HCT116 (cell line): Measurements from ENCODE around the gene C1QA.
"Not testable (repeated sequence)": the region's sequence is repeated elsewhere in the genome, so short reads cannot be mapped to it uniquely, and the experiment has no call there.

ENCODE experiments used
- CTCF ChIP-seq, 3 experiments: fragments of 200-600 bp in 1 of 3; sonication (generic) in 1 of 3; IDR thresholded peaks in 2 of 3; conservative IDR thresholded peaks in 1 of 3; 2 replicates each; pipeline ENCODE4 v1.5.1; 2012 to 2017; ENCODE audit warnings: low read depth in 2 of 3, low read length in 2 of 3, antibody characterized with exemption in 1 of 3, borderline replicate concordance in 1 of 3, control low read depth in 1 of 3, mild to moderate bottlenecking in 1 of 3, mixed read lengths in 1 of 3, mixed run types in 1 of 3, moderate library complexity in 1 of 3; ENCODE audit not compliant: insufficient read depth in 1 of 3
- EZH2 ChIP-seq: fragments of 200-600 bp; sonication (generic); IDR thresholded peaks from 2 replicates; pipeline ENCODE4 v1.6.1; 2017; ENCODE audit warnings: antibody characterized with exemption, mixed run types
- POLR2A ChIP-seq: IDR thresholded peaks from 2 replicates; pipeline ENCODE4 v1.7.0; 2011; ENCODE audit warnings: borderline replicate concordance; ENCODE audit not compliant: insufficient read depth, insufficient read length; ENCODE audit errors: extremely low read depth
- SP1 ChIP-seq: IDR thresholded peaks from 2 replicates; pipeline ENCODE4 v1.6.1; 2012; ENCODE audit warnings: low read depth
- ZNF274 ChIP-seq: fragments of 200-500 bp; sonication (Bioruptor generic); IDR thresholded peaks from 2 replicates; pipeline ENCODE4 v1.6.1; 2014; ENCODE audit warnings: mild to moderate bottlenecking, low read depth, low read length, inconsistent platforms
- TF ChIP-seq, protein P1 (sequence below): IDR thresholded peaks from 2 replicates; pipeline ENCODE4 v1.6.1; 2011; ENCODE audit warnings: mild to moderate bottlenecking, low read length, moderate library complexity; ENCODE audit not compliant: insufficient replicate concordance; ENCODE audit errors: extremely low read depth

GRCh38 chr1:22676151-22676550 is 39.7 kb downstream of the C1QA start:
- TF ChIP-seq, protein P1, sequence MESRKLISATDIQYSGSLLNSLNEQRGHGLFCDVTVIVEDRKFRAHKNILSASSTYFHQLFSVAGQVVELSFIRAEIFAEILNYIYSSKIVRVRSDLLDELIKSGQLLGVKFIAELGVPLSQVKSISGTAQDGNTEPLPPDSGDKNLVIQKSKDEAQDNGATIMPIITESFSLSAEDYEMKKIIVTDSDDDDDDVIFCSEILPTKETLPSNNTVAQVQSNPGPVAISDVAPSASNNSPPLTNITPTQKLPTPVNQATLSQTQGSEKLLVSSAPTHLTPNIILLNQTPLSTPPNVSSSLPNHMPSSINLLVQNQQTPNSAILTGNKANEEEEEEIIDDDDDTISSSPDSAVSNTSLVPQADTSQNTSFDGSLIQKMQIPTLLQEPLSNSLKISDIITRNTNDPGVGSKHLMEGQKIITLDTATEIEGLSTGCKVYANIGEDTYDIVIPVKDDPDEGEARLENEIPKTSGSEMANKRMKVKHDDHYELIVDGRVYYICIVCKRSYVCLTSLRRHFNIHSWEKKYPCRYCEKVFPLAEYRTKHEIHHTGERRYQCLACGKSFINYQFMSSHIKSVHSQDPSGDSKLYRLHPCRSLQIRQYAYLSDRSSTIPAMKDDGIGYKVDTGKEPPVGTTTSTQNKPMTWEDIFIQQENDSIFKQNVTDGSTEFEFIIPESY, result not testable (repeated sequence)
- not testable (repeated sequence) for TF ChIP-seq CTCF (IDR thresholded peaks at IDR 0.05 in 2 of 3, conservative IDR thresholded peaks at IDR 0.05 in 1 of 3; ENCODE audit: borderline replicate concordance in 1 of 3, insufficient read depth in 1 of 3, low read depth in 2 of 3, low read length in 2 of 3); POLR2A; ZNF274; SP1; EZH2
